T-helper 1 cell treated with Interleukin-12 subunit alpha and Interleukin-12 subunit beta and Interleukin-4 antibody, amounts not matched to agents 30 ng/mL and 1 ng/mL, for 36 hours (primary cell): ENCODE results near the gene SLC27A1. TPM values are rescaled to one million over a fixed set of nuclear protein-coding genes. Genes with fewer than 3 reads are reported as not detected.
"Not testable (repeated sequence)": the region's sequence is repeated elsewhere in the genome, so short reads cannot be mapped to it uniquely, and the experiment has no call there.

Source experiments
- intact Hi-C: fragments of 100-400 bp; cut with micrococcal nuclease; formaldehyde crosslinking; loops from one replicate; pipeline ENCODE4 v1.15.1; 2024
- total RNA-seq: library from RNA; stranded (reverse); gene quantifications from 2 replicates; pipeline ENCODE4 v1.2.3, GENCODE V29; 2022

Gene SLC27A1
- total RNA-seq, 1 donor from 2014 or later, result 1.4 TPM

- intact Hi-C loops, result no loop called here
Measured at GRCh38 chr19:17486545-17487240, 16.4 kb downstream of the SLC27A1 start.

DNA sequence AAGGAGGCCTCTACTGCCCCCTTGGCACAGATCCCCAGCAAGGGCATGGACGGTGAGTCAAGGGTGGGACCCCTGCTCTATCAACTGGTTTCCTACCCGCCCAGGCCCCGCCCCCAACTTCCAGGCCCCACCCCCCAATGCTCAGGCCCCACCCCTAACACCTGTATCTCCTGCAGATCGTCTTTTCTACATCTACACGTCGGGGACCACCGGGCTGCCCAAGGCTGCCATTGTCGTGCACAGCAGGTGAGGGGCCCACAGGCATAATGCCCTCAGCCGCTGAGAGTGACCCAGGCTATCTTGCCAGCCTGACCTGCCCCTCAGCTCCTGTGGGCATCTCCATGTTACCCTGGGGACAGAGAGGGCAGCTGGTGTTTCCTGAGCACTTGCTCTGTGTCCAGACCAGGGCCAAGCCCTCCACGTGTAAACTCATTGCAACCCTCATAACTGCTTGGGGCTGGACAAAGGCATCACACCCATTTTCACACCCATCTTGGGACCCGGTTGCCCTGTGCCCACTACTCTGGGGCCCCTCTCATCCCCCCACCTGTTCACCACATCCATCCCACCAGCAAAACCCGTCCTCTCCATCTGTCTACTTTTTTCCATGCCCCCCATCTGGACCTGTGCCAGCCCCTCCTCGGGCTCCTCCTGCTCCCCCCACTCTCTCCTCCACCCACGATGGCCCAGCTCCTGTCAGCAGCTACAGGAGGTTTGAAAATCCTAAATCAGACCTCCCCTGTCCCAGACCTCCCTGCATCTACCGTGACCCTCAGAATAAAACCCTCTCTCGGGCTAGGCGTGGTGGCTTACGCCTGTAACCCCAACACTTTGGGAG, 17.2 kb downstream of the SLC27A1 start:
- intact Hi-C loops, result loop anchor here (2.0 kb wide), 1 partner anchor 17 kb away; the partner anchor contains the start of gene SLC27A1

DNA sequence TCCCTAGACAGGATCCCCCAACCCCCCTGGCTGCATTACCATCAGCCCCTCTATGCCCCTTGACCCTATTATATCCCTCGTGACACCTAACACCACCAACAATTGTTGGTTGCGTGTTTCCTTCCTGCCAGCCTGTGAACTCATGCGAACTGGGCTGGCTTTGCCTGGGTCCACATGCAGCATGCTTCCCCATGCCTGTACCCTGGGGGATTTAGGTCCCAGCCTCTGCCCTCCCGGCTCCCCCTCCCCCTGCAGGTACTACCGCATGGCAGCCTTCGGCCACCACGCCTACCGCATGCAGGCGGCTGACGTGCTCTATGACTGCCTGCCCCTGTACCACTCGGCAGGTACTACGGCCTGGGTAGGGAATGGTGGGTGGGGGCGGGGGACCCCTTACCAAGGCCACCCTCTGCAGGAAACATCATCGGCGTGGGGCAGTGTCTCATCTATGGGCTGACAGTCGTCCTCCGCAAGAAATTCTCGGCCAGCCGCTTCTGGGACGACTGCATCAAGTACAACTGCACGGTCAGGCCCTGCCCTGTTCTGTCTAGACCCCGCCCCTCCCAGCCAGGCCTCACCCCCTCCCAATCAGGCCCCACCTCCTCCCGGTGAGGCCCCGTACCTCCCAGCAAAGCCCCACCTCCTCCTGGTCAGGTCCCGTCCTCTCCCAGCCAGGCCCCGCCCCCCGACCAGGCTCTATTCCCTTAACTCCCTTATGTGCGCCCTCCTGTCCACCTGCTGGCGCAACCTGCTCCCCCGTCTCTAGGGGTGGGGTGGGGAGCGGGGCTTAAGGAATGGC, 18.5 kb downstream of the SLC27A1 start:
- intact Hi-C loops, result loop anchor here (2.0 kb wide), 1 partner anchor 18 kb away; the partner anchor contains the start of gene SLC27A1

DNA sequence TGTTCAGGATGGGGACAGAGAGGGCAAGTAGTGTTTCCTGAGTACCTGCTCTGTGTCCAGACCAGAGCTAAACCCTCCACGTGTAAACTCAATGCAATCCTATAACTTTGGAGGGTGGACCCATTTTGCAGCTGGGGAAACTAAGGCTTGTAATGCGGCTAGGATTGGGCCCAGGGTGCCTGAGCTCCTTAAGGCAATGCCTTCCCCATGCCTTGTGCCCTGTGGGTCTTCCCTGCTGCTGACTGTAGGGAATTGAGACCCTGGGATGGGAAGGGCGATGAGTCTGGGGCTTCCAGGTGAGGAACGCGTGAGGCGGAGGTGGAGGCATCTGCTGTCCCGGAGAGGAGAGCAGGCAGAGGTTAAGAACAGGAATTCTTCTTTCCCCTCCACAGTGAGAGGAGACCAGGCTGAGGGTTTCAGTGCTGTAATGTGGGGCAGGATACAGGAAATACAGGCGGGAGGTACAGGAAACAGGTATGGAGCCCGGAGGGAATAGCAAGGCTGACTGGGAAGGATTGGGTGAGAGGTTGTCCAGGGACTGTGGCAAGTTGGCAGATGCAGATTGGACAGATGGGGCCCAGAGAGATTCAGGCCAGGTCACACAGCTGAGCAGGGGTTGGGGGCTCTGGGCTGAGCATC, 19.2 kb downstream of the SLC27A1 start:
- intact Hi-C loops, result loop anchor here (2.0 kb wide), 1 partner anchor 19 kb away; the partner anchor contains the start of gene SLC27A1

GRCh38 chr19:17490411-17490810, 20.1 kb downstream of the SLC27A1 start:
- intact Hi-C loops, result no loop called here

- intact Hi-C loops, result no loop called here
Measured at GRCh38 chr19:17491287-17491686, 21.0 kb downstream of the SLC27A1 start.

- intact Hi-C loops, result loop anchor here (1.0 to 2.0 kb wide), 6 partner anchors 16 to 360 kb away; partner anchors contain the start of genes COLGALT1 and PGLS
Measured at GRCh38 chr19:17495639-17496296, 25.4 kb downstream of the SLC27A1 start.

- intact Hi-C loops, result loop anchor here (1.0 to 2.0 kb wide), 6 partner anchors 15 to 359 kb away; partner anchors contain the start of genes COLGALT1 and PGLS
Measured at GRCh38 chr19:17496337-17496997, 26.1 kb downstream of the SLC27A1 start.

GRCh38 chr19:17497149-17497798, 26.9 kb downstream of the SLC27A1 start:
- intact Hi-C loops, result loop anchor here (2.0 kb wide), 1 partner anchor 28 kb away; no protein-coding TSS in a partner anchor

DNA sequence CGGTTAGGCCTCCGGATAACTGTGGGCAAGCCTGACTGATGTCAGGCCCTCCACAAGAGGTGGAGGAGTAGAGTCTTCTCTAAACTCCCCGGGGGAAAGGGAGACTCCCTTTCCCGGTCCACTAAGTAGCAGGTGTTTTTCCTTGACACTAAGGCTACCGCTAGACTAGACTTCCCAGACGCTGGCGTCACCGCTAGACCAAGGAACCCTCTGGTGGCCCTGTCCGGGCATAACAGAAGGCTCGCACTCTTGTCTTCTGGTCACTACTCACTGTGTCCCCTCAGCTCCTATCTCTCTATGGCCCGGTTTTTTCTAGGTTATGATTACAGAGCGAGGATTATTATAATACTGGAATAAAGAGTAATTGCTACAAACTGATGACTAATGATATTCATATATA, 28.7 kb downstream of the SLC27A1 start:
- intact Hi-C loops, result not testable (repeated sequence)

DNA sequence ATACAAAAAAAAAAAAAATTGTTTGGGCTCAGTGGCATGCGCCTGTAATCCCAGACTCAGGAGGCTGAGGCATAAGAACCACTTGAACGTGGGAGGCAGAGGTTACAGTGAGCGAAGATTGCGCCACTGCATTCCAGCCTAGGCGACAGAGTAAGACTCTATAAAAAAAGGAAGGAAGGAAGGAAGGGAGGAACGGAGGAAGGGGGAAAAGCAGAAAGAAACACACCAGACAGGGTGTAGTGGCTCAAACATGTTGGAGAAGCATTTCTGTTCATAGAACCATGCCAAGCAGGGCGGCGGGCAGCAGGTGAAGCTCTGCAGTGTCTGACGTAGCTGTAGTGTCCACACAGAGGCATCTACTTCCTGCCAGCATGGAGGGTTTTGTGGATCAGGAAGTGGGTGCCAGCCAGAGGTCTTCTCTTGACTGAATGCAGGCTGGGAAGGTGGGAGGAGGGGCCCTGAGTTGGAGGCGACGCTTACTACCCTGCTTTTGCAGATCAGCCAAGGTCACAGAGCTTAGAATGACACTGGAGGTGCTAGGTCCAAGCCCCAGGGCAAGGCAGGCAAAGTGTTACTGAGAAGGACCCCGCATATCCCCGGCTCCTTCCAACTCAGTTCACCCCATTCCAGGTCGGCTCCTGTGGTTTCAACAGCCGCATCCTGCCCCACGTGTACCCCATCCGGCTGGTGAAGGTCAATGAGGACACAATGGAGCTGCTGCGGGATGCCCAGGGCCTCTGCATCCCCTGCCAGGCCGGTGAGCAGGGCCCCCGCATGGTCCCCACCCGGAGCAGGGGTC, 29.5 kb downstream of the SLC27A1 start:
- intact Hi-C loops, result no loop called here

GRCh38 chr19:17500447-17501198, 30.3 kb downstream of the SLC27A1 start:
- intact Hi-C loops, result no loop called here

- intact Hi-C loops, result no loop called here
Measured at GRCh38 chr19:17503240-17503639, 32.9 kb downstream of the SLC27A1 start.

- intact Hi-C loops, result no loop called here
Measured at GRCh38 chr19:17504030-17504429, 33.7 kb downstream of the SLC27A1 start.

DNA sequence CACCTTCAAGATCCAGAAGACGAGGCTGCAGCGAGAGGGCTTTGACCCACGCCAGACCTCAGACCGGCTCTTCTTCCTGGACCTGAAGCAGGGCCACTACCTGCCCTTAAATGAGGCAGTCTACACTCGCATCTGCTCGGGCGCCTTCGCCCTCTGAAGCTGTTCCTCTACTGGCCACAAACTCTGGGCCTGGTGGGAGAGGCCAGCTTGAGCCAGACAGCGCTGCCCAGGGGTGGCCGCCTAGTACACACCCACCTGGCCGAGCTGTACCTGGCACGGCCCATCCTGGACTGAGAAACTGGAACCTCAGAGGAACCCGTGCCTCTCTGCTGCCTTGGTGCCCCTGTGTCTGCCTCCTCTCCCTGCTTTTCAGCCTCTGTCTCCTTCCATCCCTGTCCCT, 34.1 kb downstream of the SLC27A1 start:
- intact Hi-C loops, result no loop called here

DNA sequence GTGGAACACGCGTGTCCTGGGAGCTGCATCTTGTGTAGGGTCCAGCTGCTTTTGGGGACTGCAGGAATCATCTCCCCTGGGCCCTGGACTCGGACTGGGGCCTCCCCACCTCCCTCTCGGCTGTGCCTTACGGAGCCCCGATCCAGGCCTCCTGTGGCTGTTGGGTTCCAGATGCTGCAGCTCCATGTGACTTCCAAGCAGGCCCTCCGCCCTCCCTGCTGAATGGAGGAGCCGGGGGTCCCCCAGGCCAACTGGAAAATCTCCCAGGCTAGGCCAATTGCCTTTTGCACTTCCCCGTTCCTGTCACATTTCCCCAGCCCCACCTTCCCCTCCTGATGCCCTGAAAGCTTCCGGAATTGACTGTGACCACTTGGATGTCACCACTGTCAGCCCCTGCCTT, 34.9 kb downstream of the SLC27A1 start:
- intact Hi-C loops, result no loop called here

DNA sequence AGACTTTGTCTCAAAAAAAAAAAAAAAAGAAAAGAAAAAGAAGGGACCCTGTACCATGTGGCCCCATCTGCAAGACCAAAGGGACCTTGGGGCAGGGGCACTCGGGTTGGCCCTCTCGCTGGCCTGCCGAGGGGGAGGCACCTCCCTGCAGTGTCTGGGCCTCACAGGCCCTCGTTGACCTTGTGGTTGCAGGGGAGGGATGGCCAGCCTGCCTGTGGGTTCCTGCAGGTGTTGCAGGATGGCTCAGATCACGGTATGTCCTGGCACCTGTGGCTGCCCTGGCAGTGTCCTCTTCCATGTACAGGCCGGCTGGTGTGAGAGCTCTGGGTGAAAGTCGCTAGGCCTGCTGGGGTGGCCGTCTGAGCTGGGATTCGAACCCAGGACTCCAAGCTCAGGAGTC, 36.4 kb downstream of the SLC27A1 start:
- intact Hi-C loops, result no loop called here

GRCh38 chr19:17508558-17508933, 38.2 kb downstream of the SLC27A1 start:
- intact Hi-C loops, result not testable (repeated sequence)
